Measurements from ENCODE around the gene CNNM4.

CNNM4 gene

DNA sequence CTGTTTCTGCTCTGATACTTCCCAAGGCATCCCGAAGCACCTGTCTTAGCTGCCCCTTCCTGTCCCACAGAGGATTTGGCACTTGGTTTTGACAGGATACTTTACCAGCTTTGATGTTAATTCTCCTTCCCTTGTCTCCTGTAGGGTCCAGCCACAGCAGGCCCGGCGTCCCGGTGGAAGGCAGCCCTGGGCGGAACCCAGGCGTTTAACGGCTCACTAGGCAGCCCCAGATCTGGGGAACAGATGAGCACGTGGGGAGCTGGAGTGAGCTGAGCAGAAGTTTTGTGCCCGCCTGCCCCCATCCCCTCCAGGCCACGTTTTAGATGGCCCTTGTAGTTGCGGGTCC, 71.7 kb downstream of the CNNM4 start:
- no peak for DNase-seq (ENCODE audit: low spot score)

DNA sequence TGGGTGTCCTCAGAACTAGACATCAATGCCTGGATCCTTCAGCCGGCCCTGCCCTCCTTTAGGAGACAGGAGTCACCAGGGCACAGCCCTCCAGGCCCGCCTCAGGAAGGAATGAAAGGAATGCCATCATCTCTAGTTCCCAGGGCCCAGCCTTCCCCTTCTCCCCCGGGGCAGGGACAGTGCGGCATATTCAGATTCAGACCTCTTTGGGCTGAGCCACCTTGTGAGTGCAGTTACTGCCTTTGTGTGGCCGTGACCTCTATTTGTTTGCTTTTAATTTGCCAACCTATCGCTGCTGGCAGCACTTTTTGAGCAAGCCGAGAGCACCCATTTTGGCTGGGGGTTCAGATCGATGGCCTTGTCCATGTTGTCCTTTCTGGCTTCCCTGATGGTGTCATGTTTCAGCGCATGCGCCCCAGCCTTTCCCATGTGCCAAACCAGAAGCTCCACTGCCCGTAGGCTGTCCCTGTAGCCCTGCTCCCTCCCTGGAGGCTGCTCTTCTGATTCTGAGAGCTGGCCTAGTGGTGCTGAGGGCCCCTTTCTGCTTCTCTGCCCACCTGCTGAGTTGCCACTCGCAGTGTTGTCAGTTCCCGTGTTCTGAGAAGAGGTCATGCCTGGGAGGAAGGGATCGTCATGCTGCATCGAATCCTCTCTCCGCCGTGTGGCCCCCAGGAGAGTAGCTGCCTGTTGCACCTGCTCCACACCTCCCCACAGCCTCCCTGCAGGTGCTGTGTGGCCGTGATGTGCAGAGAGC, 72.2 kb downstream of the CNNM4 start:
- DNase-seq (ENCODE audit: low spot score) = peak; percentile 56

DNA sequence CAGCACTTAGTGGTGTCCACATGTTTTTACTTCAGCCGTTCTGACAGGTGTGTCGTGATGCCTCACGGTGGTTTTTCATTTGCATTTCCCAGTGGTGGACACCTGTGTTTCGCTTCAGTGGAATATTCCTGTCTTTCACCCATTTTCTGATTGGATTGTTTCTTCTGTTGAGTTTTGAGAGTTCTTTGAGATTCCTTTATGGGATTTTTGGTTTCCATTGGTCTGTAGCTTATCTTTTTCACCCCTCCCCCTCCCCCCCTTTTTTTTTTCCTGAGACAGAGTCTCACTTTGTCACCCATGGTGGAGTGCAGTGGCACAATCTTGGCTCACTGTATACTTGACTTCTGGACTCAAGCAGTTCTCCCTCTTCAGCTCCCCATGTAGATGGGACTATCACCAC, 75.1 kb downstream of the CNNM4 start:
- no peak for DNase-seq (ENCODE audit: low spot score)

DNA sequence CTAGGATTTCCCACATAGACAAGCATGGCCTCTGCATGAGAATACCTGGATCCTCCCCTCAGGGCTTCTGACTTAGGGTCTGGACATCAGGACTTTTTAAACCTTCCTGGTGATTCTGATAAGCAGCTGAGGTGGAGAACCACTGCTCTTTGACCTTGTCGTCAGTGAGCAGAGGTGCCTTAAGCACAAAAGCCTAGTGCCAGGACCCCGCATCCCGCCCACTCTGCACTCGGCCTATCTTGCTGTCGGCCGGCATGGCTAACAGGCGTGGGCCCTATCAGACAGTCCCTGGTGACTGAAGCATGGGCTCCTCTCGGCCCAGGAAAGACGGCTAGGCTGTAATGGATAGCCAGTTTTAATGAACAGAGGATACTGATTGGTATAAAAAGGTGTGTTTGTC, 76.9 kb downstream of the CNNM4 start:
- no peak for DNase-seq (ENCODE audit: low spot score)

DNA sequence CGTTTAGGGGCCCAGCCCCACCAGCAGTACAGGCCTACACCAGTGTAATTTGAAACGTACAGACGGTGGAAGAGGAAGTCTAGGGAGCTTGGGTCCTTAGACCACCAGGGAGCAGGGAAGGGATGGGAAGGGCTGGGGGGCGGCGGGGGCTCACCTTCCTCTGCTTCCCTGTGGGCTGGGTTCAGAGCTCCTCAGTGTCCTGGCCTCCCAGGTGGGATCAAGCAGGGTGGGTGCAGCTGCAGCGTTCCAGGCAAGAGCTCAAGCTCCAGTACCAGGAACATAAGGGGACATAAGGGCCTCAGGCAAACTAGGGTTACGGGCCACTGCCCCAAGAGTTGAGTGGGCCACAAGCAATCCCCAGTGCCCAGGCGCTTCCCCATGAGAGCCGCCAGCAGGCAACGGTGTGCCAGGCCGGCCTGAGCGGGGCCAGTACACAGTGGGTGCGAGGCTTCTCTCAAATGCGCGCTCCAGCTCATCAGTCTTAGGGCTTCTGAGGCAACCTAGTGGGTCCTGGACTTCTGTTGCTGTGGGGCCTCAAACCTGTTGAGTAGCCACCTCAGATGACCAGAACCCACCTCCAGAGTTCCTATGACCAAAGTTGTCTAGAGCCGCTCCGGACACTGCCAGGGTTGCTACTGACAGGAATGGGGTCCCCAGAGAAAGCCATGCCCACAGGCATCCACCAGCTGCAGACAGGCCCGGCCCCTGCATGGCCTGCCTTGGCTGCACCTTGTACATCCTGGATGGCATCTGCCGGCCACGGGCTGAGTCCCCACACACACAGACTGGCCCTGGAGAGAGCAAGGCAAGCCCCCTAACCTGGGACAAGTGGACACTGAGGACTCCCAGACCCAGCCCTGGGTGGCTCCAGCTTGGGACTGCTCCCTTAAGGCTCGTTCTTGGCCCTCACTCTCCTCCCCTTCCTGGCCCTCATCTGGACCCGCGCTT, 77.9 kb downstream of the CNNM4 start:
- DNase-seq (ENCODE audit: low spot score) = no peak

DNA sequence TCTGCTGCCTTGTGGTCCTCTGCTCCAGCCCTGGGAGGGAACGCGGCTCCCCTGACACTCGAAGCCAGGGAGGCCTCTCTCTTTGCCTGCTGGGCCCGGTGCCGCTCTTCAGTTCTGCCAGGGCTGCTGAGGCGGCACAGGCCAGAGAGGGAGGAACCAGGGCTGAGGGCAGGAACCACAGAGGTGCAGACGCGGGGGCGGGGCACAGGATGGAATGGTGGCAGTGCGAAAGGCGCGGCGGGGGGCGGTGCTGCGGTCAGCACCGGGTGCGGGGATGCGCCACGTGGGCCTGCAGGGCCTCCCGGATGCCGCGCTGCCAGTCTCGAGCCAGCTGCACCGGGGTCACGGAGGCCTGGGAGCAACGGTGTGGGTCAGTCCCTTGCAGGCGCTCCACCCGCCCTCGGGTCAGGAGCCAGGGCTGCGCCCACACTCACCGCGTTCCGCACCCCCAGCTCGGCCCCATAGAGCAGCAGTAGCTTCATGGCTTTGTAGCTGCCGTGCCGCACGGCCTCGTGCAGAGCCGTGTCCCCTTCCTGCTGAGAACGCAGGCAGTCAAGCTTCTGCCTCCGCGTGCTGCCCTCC, 78.7 kb downstream of the CNNM4 start:
- DNase-seq (ENCODE audit: low spot score) = no peak

DNA sequence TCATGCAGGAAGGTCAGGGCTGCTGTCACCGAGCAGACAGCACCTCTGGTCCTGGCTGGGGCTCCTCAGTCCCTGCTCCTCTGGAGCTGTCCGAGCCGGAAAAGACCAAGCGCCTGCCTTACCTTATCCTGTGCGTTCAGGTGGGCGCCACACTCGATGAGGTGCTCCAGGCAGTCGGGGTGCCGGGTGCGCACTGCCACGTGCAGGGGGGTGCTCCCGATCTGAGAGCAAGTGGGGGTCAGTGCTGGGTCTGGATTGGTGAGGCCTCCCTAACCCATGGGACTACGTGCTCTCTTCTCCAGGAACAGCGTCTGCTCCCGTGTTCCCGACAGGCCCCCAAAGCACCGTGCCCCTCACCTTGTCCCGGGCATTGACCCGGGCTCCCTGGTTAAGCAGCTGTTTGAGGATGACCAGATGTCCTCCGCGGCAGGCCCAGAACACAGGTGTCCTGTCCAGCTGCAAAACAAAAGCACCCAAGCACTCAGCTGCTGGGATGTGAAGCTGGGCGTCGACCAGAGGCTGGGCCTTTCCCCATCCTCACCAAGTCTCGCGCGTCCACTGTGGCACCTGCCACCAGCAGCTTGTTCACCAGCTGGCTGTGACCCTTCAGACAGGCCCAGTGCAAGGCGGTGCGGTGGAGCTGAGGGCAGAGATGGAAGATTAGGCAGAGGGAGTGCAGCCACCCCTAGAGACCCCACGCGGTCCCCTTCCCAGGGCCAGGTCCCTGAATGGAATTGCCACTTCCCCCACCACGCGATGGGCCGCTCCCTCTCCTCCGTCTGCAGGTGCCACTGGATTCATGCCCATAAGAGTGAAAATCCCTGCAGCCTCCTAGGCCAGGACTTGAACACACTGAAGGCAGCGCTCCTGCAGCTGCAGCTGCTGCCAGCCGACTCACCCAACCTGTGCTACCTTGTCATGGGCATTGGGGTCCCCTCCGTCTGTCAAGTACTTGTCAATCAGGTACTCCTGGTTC, 79.5 kb downstream of the CNNM4 start:
- no peak for DNase-seq (ENCODE audit: low spot score)

DNA sequence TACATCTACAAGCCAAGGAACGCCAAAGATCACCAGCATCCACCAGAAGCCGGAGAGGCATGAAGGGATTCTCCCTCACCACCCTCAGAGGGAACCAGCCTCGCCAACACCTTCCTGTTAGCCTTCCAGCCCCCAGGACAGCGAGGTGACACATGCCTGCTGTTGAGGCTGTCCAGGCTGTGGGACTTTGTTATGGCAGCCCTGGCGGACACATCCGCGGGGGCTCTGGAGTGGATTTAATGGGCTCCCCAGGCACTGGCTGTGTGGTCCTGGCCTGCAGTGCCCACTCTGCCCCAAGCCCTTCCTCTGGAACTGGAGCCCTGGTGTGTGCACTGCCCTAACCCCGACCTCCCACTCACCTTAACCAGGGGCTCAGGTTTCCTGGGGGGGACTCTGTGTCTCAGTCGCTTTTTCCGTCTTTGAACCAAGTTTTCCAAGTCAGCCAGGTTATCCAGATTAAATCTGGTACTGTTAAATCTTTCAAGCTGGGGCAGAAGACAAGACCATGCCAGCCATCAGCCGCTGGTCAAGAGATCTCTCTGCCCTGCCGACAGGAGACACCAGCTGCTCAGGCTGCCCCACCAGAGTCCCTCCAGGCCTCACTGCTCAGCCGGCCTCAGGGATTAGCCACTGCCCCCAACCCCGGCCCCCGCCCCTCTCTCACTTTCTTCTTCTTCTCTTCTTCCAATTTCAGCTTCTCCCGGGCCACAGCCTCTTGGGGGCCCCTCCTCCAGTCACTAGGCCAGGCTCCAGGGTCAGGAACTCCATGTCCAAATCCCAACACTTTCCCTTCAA, 81.2 kb downstream of the CNNM4 start:
- DNase-seq (ENCODE audit: low spot score) = no peak

DNA sequence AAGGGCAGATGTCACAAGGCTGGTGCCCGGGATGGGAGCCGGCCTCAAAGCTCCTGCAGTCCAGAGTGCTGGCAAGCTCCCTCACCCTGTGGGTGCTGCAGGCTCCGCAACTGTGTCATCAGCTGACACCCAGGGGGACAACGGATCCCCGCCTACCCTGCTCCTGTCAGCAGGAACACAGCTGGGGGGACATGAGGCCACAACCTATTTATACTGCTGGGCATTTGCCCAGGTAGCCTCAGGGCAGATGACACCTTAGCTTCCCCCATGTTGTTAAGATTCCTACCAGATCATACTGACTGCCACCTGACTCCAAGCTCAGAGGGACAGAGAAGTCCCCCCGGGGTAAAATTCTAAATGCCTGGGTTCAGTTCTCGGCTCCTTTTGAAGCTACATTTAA, 81.9 kb downstream of the CNNM4 start:
- DNase-seq (ENCODE audit: low spot score) = no peak

DNA sequence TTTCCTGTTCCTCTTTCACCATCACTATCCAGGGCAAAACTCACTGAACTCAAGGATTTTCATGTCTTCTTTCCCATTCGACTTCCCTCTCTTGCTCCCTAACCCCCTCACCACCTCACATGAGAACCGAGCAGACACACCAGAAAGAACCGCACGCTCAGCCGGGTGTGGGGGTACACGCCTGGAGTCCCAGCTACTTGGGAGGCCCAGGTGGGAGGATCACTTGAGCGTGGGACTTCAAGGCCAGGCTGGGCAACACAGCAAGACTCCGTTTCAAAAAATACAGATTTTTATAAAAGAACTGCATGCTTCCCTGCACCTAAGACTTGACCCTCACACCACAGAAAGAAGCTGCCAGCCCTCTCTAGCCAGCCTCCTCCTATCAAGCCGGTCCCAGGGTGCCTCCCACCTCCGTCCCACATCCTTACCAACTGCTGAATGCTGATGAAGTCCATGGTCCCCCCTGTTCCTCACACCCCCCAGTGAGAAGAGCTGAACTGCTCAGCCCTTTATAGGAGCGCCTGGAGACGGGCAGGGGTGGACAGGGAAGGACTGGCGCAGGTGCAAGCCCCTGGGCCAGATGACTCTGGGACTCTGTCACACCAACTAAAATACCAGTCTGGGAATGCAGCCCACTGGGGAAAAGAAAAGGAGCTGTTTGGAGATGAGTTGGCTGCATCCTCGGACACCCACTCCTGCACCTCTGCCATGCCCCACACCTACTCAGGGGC, 83.0 kb downstream of the CNNM4 start, which contains the start of gene ANKRD23:
ANKRD23 (minus strand) TSS at position 484 of the 731 bp plus-strand sequence; CDS start at position 455, 29 bp downstream.
- DNase-seq (ENCODE audit: low spot score) = no peak

DNA sequence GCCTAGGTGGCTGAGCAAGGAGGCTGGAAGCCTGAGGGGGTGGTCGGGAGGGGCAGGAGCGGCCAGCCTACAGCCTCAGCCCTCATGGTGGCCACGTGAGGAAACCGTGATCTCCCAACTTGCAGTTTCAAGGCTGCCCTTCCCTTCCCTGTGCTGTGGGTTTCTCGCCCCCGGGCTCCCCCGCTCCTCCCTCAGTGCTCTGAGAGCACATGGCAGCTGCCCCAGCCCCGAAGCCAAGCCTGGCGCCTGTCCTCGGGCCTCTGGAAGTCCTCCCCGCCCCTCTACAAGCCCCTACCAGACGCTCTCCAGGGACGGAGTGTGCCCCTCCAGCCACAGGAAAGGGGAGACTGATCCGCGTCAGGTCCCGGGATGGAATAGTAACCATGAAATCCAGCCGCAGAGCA, 83.7 kb downstream of the CNNM4 start:
- no peak for DNase-seq (ENCODE audit: low spot score)

DNA sequence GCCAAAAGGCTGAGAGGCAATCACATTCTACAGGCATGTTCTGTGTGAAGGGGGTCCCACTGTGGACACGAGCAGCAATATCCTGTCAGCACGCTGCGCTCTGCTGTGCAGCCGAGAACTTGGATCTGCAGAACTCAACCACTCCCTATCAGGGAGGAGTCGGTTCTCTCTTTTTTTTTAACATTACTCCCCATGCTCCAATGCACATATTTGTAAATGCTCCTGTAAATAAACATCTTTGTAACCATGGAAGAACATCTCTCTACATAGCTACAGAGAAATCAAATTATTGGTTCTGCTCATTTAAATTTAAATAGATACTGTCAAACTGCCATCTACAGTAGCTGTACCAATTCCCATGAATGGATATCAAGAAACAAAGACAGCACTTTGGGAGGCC, 86.1 kb downstream of the CNNM4 start:
- DNase-seq (ENCODE audit: low spot score) = no peak

DNA sequence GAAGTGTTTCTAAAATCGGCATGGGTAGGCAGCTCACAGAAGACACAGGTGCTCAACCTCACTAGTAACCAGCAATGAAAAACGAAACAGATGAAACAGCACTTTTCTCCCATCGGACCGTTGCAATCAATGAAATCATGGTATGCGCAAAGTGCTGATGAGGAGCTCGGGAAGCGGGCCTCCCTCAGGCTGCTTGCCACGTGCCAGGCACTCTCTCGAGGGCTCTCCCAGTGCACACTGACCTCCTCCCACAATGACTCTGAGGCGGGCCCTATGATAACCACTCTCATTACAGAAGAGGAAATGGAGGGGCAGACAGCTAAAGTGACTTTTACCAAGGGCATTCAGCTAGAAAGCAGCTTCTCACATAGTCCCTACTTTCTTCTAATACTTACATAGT, 86.9 kb downstream of the CNNM4 start:
- no peak for DNase-seq (ENCODE audit: low spot score)

DNA sequence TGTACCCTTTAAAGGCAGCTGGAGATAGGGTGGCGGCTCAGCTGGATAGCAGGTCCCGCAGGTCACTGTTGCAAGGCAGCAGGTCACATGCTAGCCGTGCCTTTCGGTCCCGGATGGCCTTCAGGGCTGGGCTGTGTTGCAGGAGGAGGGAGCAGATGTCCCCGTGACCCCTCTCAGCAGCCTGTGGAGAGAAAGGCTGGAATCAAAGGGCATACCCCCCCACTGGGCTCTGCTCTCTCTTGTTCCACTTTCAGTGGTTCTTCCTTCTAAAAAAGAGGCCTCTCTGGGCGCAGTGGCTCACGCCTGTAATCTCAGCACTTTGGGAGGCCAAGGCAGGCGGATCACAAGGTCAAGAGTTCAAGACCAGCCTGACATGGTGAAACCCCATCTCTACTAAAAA, 87.6 kb downstream of the CNNM4 start:
- DNase-seq (ENCODE audit: low spot score) = no peak

DNA sequence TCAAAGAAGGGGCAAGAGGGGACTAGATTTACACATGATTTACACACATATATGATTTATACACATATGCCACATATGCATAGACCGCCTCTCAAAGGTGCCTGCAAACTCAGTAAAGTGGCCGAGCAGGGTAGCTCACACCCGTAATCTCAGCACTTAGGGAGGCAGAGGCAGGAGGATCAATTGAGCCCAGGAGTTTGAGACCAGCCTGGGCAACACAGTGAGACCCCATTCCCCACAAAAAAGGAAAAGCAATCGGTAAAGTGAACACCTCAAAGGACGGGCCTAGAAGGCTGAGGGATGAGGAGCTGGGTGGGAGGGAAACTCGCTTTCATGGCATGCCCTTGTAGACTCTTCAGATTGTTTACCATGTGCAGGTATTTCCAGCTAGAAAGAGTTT, 92.0 kb downstream of the CNNM4 start:
- DNase-seq (ENCODE audit: low spot score) = no peak

DNA sequence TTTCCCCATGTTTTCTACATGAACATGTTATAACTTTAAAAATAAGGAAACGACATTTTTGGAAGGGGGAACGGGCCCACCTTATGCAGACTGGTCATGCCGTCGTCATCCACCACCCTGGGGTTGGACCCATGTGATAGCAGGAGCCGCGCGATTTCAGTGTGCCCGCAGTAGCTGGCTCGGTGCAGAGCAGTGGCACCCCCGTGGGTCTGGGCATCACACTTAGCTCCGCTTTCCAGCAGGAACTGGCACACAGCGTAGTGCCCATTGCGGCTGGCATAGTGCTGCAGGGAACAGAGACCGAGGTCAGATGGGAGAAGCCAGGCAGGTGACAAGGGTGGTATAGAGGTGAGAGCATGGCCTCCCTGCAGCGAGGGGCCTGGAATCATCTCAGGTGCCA, 92.6 kb downstream of the CNNM4 start:
- no peak for DNase-seq (ENCODE audit: low spot score)

DNA sequence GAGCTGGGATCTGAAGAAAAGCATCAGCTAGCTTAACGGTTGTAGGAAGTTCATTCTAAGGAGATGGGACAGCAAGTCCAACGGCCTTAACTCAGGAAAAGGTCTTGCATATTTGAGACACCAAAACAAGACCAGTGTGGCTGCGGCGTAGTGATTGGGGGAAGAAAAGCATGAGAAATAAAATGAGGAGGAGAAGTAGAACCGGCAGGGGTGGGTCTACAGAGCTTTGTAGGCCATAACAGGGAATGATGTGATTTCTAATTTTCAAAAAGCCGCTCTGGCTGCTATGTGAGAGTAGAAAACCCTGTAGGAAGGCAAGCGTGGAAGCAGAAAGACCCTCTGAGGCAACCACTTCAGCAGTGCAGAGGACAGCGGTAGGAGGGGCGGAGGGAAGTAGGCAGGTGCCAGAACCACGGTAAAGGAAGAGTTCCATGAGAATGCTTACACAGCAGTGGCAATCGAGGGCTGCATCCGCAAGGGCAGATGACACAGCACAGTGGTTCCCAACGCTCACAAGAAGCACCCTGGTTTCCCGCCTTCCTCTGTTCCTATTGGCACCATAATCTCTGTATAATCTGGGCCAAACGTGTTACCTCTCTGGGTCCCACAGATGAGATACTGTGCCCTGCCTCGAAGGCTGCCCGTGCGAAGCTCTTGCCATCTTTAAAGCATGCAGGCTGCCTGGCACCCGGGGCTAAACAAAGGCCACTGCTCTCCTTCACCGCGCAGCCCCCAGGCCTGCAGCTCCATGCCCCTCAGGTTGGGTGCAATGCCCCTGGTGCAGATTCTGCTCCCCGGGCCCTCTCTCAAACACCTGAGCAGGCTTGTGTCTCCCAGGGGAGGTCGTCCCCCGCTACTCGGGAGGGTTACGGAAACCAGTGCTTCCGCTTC, 96.3 kb downstream of the CNNM4 start:
- DNase-seq (ENCODE audit: low spot score) = no peak

DNA sequence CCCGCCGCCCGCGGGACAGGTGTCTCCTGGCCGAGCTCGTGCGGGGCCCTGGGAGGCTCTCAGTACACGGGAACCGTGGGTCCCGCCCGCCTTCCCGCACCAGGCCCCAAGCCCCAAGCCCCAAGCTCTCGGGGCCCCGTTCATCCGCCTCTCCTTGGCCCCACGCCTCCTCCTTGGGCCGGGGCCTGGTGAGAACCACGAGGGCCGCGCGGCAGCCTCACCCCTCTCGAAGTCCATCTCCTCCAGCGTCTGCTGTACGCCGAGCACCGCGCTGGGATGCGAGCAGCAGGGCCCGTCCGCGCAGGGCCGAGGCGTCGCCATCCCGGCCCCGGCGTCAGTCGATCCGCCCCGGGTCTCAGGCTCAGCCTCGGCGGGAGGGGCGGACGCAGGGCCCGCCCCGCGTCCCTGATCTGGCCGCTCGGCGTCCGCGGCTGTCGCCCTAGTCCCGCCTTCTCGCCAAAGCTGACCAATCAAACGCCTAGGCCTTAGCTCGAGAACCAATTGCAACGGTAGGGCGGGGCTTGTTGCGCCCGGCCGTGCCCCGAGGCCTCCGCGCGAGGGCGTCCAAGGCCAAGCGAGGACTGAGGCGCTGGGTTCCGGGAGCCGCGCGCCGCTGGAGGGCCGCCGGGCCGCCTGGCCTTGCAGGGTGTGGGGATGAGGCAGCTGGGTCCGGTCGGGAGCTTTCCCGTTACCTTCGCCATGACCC, 97.1 kb downstream of the CNNM4 start, which contains the start of gene ANKRD39:
ANKRD39 (minus strand) TSS at position 350 of the 706 bp plus-strand sequence; CDS start at position 321, 29 bp downstream.
- DNase-seq (ENCODE audit: low spot score) = peak; percentile 100

Measured in GM03348 (cell line).